Thoracic aorta (tissue), 2 donors: ENCODE results near the gene ALPK3. TPM values are rescaled to one million over a fixed set of nuclear protein-coding genes. Genes with fewer than 3 reads are reported as not detected.
A peak's percentile ranks its signal among the peaks of the same experiment; 100 is the strongest.

Experiments
- ATAC-seq: fragments of 150-250 bp; one replicate; pipeline ENCODE4 v1.8.0; 2017; ENCODE audit warnings: low read depth; ENCODE audit not compliant: insufficient number of reproducible peaks, low FRiP score
- DNase-seq: peaks from one replicate; pipeline ENCODE4 v3.0.0-alpha.2; 2020; ENCODE audit warnings: low spot score
- H3K27ac ChIP-seq, 2 donors: fragments of 200-600 bp; sonication (generic); 1 replicate in 1 of 2; 2 replicates in 1 of 2; pipeline ENCODE4 v1.5.1; 2016; ENCODE audit warnings: mild to moderate bottlenecking in 2 of 2, moderate library complexity in 2 of 2
- H3K27me3 ChIP-seq: fragments of 200-600 bp; sonication (generic); replicated peaks from 2 replicates; pipeline ENCODE4 v1.6.0; 2016; ENCODE audit warnings: mild to moderate bottlenecking; ENCODE audit not compliant: insufficient read depth
- H3K36me3 ChIP-seq: fragments of 200-600 bp; sonication (generic); one replicate; pipeline ENCODE4 v1.5.1; 2016
- H3K4me1 ChIP-seq, 2 donors: fragments of 200-600 bp; sonication (generic); 1 replicate in 1 of 2; 2 replicates in 1 of 2; pipeline versions ENCODE4 v1.5.1 to v1.6.0; 2016; ENCODE audit warnings: low read depth in 2 of 2, mild to moderate bottlenecking in 1 of 2; ENCODE audit not compliant: control insufficient read depth in 1 of 2
- H3K4me3 ChIP-seq: fragments of 200-600 bp; sonication (generic); 2 replicates; pipeline ENCODE4 v1.5.1; 2016; ENCODE audit warnings: mild to moderate bottlenecking
- H3K9me3 ChIP-seq: fragments of 200-600 bp; sonication (generic); 2 replicates; pipeline ENCODE4 v1.5.1; 2016
- total RNA-seq, 2 donors: library from RNA; depleted of rRNA; stranded (reverse); fragments of >200 nt; gene quantifications; one replicate each; pipeline versions ENCODE4 v1.1.0 to v1.2.3, GENCODE V29; 2016
- TF ChIP-seq, protein P1 (sequence below): fragments of 200-600 bp; sonication (generic); IDR thresholded peaks from one replicate; pipeline ENCODE4 v1.5.1; 2019; ENCODE audit warnings: antibody characterized with exemption

Gene ALPK3
- total RNA-seq, 2 donors from 2014 or later: 56.9 to 81.1 TPM

DNA sequence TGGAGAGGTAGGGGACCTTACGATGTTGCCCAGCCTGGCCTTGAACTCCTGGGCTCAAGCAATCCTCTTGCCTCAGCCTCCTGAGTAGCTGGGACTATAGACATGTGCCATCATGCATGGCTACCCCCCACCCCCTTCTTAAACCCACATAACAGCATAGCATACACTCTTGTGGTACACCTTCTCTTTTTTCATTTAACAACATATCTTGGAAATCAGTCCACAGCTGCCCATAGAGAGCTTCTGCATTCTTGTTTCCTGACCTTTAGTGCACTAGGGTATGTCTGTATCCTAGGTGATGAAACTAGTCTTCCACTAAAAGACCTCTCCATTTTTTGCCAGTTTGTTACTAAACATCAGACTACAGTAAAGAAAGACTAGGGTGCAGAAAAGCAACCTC, 100.3 kb downstream of the ALPK3 start:
- H3K36me3 ChIP-seq: no peaks in the 10 kb centered on the region
- TF ChIP-seq, protein P1, sequence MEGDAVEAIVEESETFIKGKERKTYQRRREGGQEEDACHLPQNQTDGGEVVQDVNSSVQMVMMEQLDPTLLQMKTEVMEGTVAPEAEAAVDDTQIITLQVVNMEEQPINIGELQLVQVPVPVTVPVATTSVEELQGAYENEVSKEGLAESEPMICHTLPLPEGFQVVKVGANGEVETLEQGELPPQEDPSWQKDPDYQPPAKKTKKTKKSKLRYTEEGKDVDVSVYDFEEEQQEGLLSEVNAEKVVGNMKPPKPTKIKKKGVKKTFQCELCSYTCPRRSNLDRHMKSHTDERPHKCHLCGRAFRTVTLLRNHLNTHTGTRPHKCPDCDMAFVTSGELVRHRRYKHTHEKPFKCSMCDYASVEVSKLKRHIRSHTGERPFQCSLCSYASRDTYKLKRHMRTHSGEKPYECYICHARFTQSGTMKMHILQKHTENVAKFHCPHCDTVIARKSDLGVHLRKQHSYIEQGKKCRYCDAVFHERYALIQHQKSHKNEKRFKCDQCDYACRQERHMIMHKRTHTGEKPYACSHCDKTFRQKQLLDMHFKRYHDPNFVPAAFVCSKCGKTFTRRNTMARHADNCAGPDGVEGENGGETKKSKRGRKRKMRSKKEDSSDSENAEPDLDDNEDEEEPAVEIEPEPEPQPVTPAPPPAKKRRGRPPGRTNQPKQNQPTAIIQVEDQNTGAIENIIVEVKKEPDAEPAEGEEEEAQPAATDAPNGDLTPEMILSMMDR: no peak
- DNase-seq: no peak
- no peaks in the 10 kb centered on the region for H3K27me3 ChIP-seq
- H3K27ac ChIP-seq: no peak overlapping the region
- no peaks in the 10 kb centered on the region for H3K9me3 ChIP-seq
- ATAC-seq: no peak
- no peak overlapping the region for H3K4me3 ChIP-seq
- peaks cover 31 to 49% of the 10 kb centered on the region in 2 donors for H3K4me1 ChIP-seq

- no peaks in the 10 kb centered on the region for H3K36me3 ChIP-seq
- no peak for DNase-seq
- no peaks in the 10 kb centered on the region for H3K27me3 ChIP-seq
- no peak for ATAC-seq
- TF ChIP-seq, protein P1: no peak
- no peaks in the 10 kb centered on the region for H3K9me3 ChIP-seq
- H3K4me1 ChIP-seq: peaks cover 18 to 35% of the 10 kb centered on the region in 2 donors
- H3K4me3 ChIP-seq: no peak overlapping the region
- H3K27ac ChIP-seq: no peak overlapping the region
These were observed 102.0 kb downstream of the ALPK3 start for GRCh38 chr15:84919106-84919667.

DNA sequence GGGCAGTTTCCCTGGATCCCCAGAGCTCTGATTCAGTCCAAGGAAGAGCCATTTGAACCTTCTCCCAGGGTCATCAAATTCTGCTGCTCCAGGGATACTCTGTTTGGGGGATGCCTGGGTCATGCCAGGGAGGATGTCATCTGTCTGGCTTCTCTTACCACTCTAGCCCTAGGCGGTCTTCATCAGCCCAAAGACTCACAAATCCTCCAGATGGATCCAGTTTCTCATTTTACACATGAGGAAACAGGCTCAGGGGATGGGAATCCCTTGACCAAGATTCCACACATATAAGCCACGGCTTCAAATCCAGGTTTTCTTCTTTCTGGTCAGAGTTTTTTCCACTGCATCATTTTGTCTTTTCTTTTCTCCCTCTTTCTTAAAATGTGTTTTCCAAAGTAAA, 104.0 kb downstream of the ALPK3 start:
- H3K4me3 ChIP-seq: no peak overlapping the region
- no peaks in the 10 kb centered on the region for H3K27me3 ChIP-seq
- peak overlapping the region; percentile 8 to 10 for H3K27ac ChIP-seq
- TF ChIP-seq, protein P1: no peak
- H3K36me3 ChIP-seq: no peaks in the 10 kb centered on the region
- no peaks in the 10 kb centered on the region for H3K9me3 ChIP-seq
- peaks cover 11 to 27% of the 10 kb centered on the region in 2 donors for H3K4me1 ChIP-seq
- DNase-seq (no peak), ATAC-seq (no peak)

DNA sequence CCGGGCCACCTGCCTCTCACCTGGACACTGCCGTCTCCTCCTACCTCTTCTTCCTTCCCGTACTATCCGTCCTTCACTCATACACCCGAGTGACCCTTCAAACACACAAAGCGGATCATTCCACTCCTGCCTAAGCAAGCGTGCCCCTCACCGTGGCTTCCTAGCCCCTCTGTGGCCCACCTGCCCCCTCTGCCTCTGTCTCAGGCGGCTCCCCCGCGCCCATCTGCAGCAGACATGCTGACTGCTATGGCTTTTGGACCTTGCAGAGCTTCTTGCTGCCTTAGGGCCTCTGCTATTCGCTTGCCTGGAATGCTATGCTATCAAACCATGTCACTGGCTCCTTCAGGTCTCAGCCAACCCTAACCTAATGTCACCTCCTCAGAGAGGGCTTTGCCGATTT, 105.4 kb downstream of the ALPK3 start:
- Histone ChIP-seq H3K9me3 (no peaks in the 10 kb centered on the region), H3K4me1 (peaks cover 15 to 21% of the 10 kb centered on the region in 2 donors), H3K27ac (no peak overlapping the region), H3K36me3 (no peaks in the 10 kb centered on the region), H3K4me3 (no peak overlapping the region), H3K27me3 (no peaks in the 10 kb centered on the region)
- DNase-seq (no peak), ATAC-seq (no peak)
- TF ChIP-seq, protein P1: no peak

Other genes starting within 250 kb of the ALPK3 start
- gene ZSCAN2, start 216.3 kb upstream of the ALPK3 start, total RNA-seq: 1 to 10 TPM; 2.8 to 4.6 TPM
- 10 to 100 TPM; 30.7 to 34.3 TPM for gene WDR73, start 163.1 kb upstream of the ALPK3 start, total RNA-seq
- 1 to 10 TPM; 2.9 to 8.0 TPM for gene NMB, start 159.2 kb upstream of the ALPK3 start, total RNA-seq
- 100 to 1,000 TPM in 1 of 2 donors, 10 to 100 TPM in 1; 97.1 to 122 TPM for gene SEC11A, start 101.2 kb upstream of the ALPK3 start, total RNA-seq
- gene ZNF592, start 68.8 kb upstream of the ALPK3 start, total RNA-seq: 10 to 100 TPM; 24.4 to 26.7 TPM
- gene SLC28A1, start 67.3 kb downstream of the ALPK3 start, total RNA-seq: 1 to 10 TPM in 1 of 2 donors, under 1 TPM in 1; 0.41 to 1.6 TPM
- 10 to 100 TPM; 35.1 to 43.7 TPM for gene PDE8A, start 164.5 kb downstream of the ALPK3 start, total RNA-seq